HT-29 (cell line): ENCODE measurements around the gene NAV2. TPM values are rescaled to one million over a fixed set of nuclear protein-coding genes. Genes with fewer than 3 reads are reported as not detected.

Experiments used
- DNase-seq: peaks from one replicate; pipeline ENCODE4 v3.0.0-alpha.2; 2015; ENCODE audit warnings: low spot score
- total RNA-seq: library from RNA; depleted of rRNA; stranded (reverse); fragments of >200 nt; shearing (Covaris generic); gene quantifications from 2 replicates; pipeline ENCODE4 v1.2.3, GENCODE V29; 2014

Gene NAV2
- total RNA-seq, 1 experiment from 2014 or later: 0.05 TPM

GRCh38 chr11:19829109-19829837 lies 116.6 kb downstream of the NAV2 start:
- DNase-seq: no peak

- no peak for DNase-seq
Measured at GRCh38 chr11:19832086-19832750, 119.6 kb downstream of the NAV2 start.

- no peak for DNase-seq
Measured at GRCh38 chr11:19832901-19833300, 120.3 kb downstream of the NAV2 start.

GRCh38 chr11:19834771-19835170 lies 122.1 kb downstream of the NAV2 start:
- DNase-seq: no peak

GRCh38 chr11:19836666-19837065 lies 124.0 kb downstream of the NAV2 start:
- no peak for DNase-seq

GRCh38 chr11:19838994-19839768 lies 126.5 kb downstream of the NAV2 start:
- DNase-seq: no peak

DNA sequence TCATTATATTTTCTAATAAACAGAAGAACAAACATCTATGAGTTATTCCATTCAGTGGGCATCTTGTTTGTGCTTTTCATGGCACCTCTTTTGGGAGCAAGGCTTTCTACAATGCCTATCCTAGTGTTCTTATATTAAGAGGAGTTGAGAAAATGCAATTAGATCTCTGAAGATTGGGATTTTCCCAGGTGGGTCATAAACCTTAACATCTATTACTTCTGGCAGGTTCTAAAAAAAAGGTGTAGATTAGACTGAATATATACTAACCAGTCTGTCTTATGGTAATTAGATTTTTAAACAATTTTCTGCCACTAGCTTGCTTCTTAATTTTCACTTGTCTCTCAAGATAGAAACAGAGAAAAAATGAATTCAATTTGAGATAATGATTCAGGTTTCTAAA lies 128.3 kb downstream of the NAV2 start:
- DNase-seq: no peak

GRCh38 chr11:19842505-19842904 lies 129.9 kb downstream of the NAV2 start:
- DNase-seq: no peak

DNA sequence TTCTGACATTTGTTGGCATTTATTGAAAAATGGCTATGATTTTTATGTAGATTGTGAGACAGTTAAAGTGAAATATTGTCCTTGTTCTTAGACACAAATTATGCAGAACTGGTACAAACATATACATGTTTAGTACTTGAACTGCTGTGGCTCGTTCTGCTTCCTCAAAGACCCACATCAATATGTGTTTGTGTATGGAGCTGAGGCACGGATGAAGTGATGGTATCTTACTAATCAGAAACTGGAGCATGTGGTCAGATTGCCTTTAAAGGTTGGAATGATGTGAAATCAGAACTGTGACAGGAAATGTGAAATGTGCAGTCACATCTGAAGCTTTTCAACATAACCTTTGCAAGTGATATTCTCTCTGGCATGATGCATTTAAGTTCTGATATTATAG lies 130.4 kb downstream of the NAV2 start:
- DNase-seq: no peak

- no peak for DNase-seq
Measured at GRCh38 chr11:19844012-19844411, 131.4 kb downstream of the NAV2 start.

- no peak for DNase-seq
Measured at GRCh38 chr11:19844806-19845205, 132.2 kb downstream of the NAV2 start.

GRCh38 chr11:19845626-19846025 lies 133.0 kb downstream of the NAV2 start:
- DNase-seq: no peak

DNA sequence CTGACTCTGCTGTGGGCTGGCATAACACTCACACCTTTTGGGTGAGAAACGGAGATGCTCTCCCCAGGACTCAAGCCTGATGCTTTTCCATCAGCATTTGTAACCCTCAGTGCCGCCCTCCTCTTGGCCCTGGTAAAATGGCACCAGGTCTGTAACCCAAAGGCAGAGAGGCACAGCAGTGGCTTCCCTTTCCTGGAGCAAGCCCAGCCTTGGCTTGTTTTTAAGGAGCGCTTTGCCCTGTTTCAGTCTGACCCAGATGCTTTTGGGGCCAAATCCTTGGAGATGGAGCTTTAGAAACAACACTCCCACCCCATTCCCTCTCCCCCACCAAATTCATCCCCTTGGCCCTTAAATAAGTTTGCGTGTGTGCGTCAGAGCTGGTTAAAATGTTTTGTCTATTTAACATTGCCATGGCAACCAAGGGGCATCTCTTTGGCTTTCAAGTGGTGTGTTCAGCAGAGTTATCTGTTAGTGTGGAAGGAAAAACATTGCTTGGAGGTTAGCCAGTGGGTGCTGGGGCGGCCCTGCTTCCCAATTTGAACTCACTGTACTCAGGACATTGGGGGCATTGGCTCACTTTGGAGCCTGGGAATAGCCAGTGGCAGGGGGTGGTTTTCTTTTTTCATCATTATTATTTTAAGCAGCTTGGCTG lies 134.1 kb downstream of the NAV2 start:
- no peak for DNase-seq

DNA sequence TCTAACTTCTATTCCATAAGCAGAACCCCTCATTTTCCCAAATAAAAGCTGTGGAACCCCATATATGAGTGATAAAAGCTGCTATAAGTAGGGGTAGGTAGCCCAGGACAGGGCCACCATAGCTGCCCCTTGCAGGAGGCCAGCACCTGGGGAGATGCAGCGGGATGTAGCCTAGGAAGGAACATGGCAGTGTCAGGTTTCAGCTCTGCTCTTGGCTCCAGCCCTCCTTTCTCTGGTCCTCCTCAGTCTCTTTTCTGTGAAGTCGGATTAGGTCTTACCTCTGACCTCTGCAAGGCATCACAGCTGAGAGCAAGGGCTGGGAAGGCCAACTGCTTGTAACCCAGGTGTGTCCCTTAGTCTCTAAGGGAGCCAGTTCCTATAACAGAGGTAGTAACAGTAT lies 135.6 kb downstream of the NAV2 start:
- DNase-seq: no peak

GRCh38 chr11:19849107-19849789 lies 136.6 kb downstream of the NAV2 start:
- DNase-seq: no peak

DNA sequence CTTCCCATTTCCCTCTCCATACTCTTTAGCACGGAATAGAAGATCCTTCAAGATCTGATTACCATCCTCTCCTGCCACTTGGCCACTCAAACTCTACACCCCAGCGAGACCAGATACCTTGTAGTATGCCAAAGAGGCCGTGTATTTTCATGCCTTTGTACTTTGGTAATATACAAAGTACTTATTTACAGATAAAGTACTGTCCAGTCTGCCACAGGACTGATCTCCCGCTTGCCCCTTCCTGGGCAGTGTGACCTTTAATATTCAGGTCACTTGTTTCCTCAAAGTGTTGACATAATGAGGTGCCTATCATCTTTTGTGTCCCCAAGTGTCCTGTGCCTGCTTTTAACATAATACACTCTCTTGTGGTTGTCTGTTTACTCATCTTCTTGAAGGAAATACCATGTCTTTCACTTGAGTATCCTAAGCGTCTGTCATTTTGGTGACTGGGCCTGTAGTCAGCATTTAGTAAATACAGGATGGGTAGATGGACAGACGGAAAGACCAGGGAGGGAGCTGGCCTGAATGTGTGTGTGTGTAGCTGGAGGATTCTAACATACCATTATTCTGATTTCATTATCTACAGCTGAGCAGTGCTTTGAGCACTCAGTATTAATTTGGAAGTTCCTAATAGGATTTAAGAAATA lies 137.4 kb downstream of the NAV2 start:
- DNase-seq: no peak

DNA sequence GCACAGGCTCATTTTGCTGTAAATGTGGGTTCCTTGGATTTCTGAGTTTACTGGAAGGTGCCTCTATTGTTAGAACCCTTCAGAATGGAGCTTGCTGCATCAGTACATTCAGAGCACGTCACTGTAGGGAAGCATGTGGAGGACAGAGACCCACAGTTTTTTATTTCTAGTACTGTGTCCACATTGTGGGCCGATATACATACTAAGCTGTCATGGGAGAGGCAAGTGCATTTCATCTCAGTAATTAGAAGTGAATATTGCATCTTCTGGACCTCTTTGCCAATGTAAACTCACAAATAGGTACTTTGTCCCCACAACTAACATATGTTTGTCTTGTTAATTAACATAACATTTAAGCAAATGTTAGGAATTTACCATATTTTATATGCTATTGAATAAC lies 139.7 kb downstream of the NAV2 start:
- DNase-seq: no peak

DNA sequence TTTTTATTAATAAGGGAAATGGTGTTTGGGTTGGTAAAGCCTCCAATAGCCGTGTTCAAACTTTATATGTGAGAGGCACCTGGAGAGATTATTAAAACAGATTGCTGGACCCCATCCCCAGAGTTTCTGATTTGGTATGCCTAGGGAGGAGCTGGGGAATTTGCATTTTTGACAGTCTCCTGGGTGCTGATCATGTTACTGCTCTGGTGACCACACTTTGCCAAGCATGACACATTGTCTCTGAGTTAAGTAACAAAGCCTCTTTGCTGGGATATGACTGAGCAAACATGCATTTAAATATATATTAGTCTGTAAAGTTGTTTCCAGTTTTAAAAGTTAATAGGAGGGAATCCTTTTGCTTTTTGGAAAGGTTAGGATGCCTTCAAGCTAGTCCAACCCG lies 140.4 kb downstream of the NAV2 start:
- no peak for DNase-seq

DNA sequence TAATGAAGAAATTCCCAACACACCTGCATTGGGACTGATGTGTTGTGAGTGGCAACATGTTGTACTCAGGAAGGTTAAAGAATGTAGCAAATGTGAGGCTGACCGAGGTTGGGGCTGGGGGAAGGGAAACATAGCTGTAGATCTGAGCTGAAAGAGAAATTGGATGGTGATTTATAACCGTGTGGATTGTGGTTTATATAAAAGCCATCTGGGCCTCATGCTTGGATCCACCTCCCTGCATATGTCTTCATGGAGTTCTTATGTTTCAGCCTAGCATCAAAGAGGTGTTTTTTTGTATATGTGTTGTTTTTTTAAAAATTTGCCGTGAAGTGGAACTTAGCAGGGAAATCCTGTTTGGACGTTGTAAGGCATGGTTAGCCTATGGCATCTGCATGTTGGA lies 141.3 kb downstream of the NAV2 start:
- no peak for DNase-seq

- no peak for DNase-seq
Measured at GRCh38 chr11:19861171-19861570, 148.5 kb downstream of the NAV2 start.

DNA sequence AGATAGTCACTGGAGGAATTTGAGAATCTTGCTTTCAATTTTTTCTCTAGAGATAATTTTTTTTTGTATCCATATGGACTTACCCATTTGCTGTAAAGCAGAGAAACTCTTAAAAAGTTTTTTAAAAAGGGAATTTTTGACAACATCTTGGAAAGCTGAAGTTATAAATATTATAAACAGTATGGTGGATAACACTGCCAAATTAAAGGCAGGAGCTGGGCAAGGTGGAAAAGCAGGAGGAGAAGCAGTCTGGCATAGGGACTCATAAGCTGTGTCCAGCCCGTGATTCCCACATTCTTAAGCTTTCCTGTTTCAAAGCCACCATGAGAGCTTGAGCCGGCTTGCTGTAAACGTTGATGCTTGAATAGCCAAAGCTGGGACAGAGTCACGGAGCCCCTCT lies 149.5 kb downstream of the NAV2 start:
- DNase-seq: no peak
